Natural killer cell treated with Interleukin-12 subunit alpha and Interleukin-12 subunit beta and Interleukin-15 and Interleukin-18, amount 100 ng/mL, for 72 hours (primary cell): Measurements from ENCODE around the gene LRRC4B. TPM values are rescaled to one million over a fixed set of nuclear protein-coding genes. Genes with fewer than 3 reads are reported as not detected.
"Not testable (repeated sequence)": the region's sequence is repeated elsewhere in the genome, so short reads cannot be mapped to it uniquely, and the experiment has no call there.

Experiments used
- ATAC-seq, 2 donors: fragments of 150-1000 bp; cut with Tn5 transposase in 1 of 2; sonication (Bioruptor Pico), chemical (Tn5 transposase) in 1 of 2; 2 replicates each; pipeline ENCODE4 v1.10.0; 2021
- DNase-seq: peaks from one replicate; pipeline ENCODE4 v3.0.0; 2022; ENCODE audit warnings: low spot score
- H3K27ac Mint-ChIP-seq, 2 donors: 1 replicate in 1 of 2; 2 replicates in 1 of 2; pipeline ENCODE4 v1.8.0; 2022; ENCODE audit warnings: mixed read lengths in 2 of 2, mild to moderate bottlenecking in 1 of 2, moderate library complexity in 1 of 2
- H3K27me3 Mint-ChIP-seq, 2 donors: 1 replicate in 1 of 2; 2 replicates in 1 of 2; pipeline ENCODE4 v1.8.0; 2022; ENCODE audit warnings: mixed read lengths in 2 of 2
- H3K36me3 Mint-ChIP-seq: one replicate; pipeline ENCODE4 v1.8.0; 2022; ENCODE audit warnings: mixed read lengths
- H3K4me1 Mint-ChIP-seq, 2 donors: 1 replicate in 1 of 2; 2 replicates in 1 of 2; pipeline ENCODE4 v1.8.0; 2022; ENCODE audit warnings: low read depth in 2 of 2, mixed read lengths in 2 of 2, mild to moderate bottlenecking in 1 of 2
- H3K4me3 Mint-ChIP-seq: one replicate; pipeline ENCODE4 v1.8.0; 2022; ENCODE audit warnings: mixed read lengths
- H3K9me3 Mint-ChIP-seq: 2 replicates; pipeline ENCODE4 v1.8.0; 2022; ENCODE audit warnings: mixed read lengths
- total RNA-seq, 2 donors: library from RNA; stranded (reverse); gene quantifications; one replicate each; pipeline ENCODE4 v1.2.3, GENCODE V29; 2022

The LRRC4B gene
- not detected for total RNA-seq

- H3K27me3 Mint-ChIP-seq: peaks cover 46 to 47% of the 10 kb centered on the region in 2 donors
- no peak within 1 kb of the TSS for H3K4me3 Mint-ChIP-seq
- H3K9me3 Mint-ChIP-seq: no peaks in the 10 kb centered on the region
- peaks cover 5 to 10% of the 10 kb centered on the region in 2 donors for H3K4me1 Mint-ChIP-seq
- DNase-seq (no peak), ATAC-seq (no peak)
- no peak within 1 kb of the TSS for H3K27ac Mint-ChIP-seq
- H3K36me3 Mint-ChIP-seq: no peaks in the 10 kb centered on the region
These were observed at the start of gene LRRC4B for GRCh38 chr19:50567882-50568727. TSS of gene LRRC4B (minus strand) at chr19:50568435. CDS start at chr19:50548838, 19,597 bp downstream.

GRCh38 chr19:50612504-50613404, 44.5 kb upstream of the LRRC4B start:
- not testable (repeated sequence) for H3K36me3 Mint-ChIP-seq, H3K4me1 Mint-ChIP-seq, H3K27me3 Mint-ChIP-seq, DNase-seq, H3K27ac Mint-ChIP-seq, ATAC-seq, H3K9me3 Mint-ChIP-seq, H3K4me3 Mint-ChIP-seq

- Mint-ChIP-seq H3K9me3 (peaks cover 3% of the 10 kb centered on the region), H3K4me1 (peaks cover 5 to 13% of the 10 kb centered on the region in 2 donors), H3K27me3 (peaks cover 17 to 24% of the 10 kb centered on the region in 2 donors), H3K36me3 (peaks cover 7% of the 10 kb centered on the region), H3K4me3 (peak overlapping the region; percentile 41), H3K27ac (no peak overlapping the region)
- ATAC-seq (peak; percentile 88 to 90), DNase-seq (peak; percentile 80)
These were observed 39.9 kb upstream of the LRRC4B start for GRCh38 chr19:50607874-50608785.

GRCh38 chr19:50607388-50607787, 39.2 kb upstream of the LRRC4B start:
- ATAC-seq (no peak), DNase-seq (no peak)
- H3K9me3 Mint-ChIP-seq: peaks cover 3% of the 10 kb centered on the region
- no peak overlapping the region for H3K27ac Mint-ChIP-seq
- H3K27me3 Mint-ChIP-seq: peaks cover 24 to 29% of the 10 kb centered on the region in 2 donors
- peaks cover 5 to 13% of the 10 kb centered on the region in 2 donors for H3K4me1 Mint-ChIP-seq
- peaks cover 7% of the 10 kb centered on the region for H3K36me3 Mint-ChIP-seq
- H3K4me3 Mint-ChIP-seq: peak overlapping the region; percentile 41

- not testable (repeated sequence) for H3K27ac Mint-ChIP-seq, H3K4me3 Mint-ChIP-seq, H3K36me3 Mint-ChIP-seq, ATAC-seq, H3K9me3 Mint-ChIP-seq, DNase-seq
- peaks cover 5 to 13% of the 10 kb centered on the region in 2 donors for H3K4me1 Mint-ChIP-seq
- H3K27me3 Mint-ChIP-seq: peaks cover 34 to 36% of the 10 kb centered on the region in 2 donors
These were observed 38.0 kb upstream of the LRRC4B start for GRCh38 chr19:50606059-50606836.

GRCh38 chr19:50604264-50605073, 36.2 kb upstream of the LRRC4B start:
- Mint-ChIP-seq H3K27me3 (peaks cover 38 to 50% of the 10 kb centered on the region in 2 donors), H3K4me1 (peaks cover 5 to 13% of the 10 kb centered on the region in 2 donors)
- not testable (repeated sequence) for H3K4me3 Mint-ChIP-seq, H3K27ac Mint-ChIP-seq, H3K36me3 Mint-ChIP-seq, DNase-seq, ATAC-seq, H3K9me3 Mint-ChIP-seq

DNA sequence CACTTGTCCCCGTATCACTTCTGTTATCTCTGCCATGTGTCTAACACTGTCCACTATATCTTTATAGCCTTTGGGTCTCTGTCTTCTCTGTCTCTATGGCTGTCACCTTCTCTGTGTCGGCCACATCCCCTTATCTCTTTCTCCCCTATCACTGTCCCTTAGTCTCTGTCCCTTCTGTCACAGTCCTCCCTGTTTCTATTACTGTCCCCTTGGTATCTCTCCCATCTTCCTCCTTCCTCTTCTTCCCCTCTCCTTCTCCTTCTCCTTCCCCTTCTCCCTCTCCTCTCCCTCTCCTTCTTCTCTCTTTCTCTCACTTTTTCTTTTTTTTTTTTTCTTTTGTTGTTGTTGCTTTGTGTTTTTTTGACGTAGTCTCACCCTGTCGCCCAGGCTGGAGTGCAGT, 34.7 kb upstream of the LRRC4B start:
- peaks cover 36 to 52% of the 10 kb centered on the region in 2 donors for H3K27me3 Mint-ChIP-seq
- H3K27ac Mint-ChIP-seq: no peak overlapping the region
- H3K9me3 Mint-ChIP-seq: peaks cover 3% of the 10 kb centered on the region
- peaks cover 0 to 7% of the 10 kb centered on the region in 2 donors for H3K4me1 Mint-ChIP-seq
- H3K4me3 Mint-ChIP-seq: no peak overlapping the region
- DNase-seq (no peak), ATAC-seq (no peak)
- H3K36me3 Mint-ChIP-seq: peaks cover 7% of the 10 kb centered on the region

GRCh38 chr19:50602496-50602895, 34.3 kb upstream of the LRRC4B start:
- Mint-ChIP-seq H3K36me3 (peaks cover 5% of the 10 kb centered on the region), H3K4me3 (no peak overlapping the region), H3K27me3 (peaks cover 33 to 48% of the 10 kb centered on the region in 2 donors), H3K9me3 (peaks cover 3% of the 10 kb centered on the region), H3K4me1 (peaks cover 0 to 5% of the 10 kb centered on the region in 2 donors), H3K27ac (no peak overlapping the region)
- no peak for DNase-seq
- ATAC-seq: no peak

GRCh38 chr19:50602089-50602422, 33.8 kb upstream of the LRRC4B start:
- H3K4me1 Mint-ChIP-seq: peaks cover 0 to under 1% of the 10 kb centered on the region in 2 donors
- DNase-seq (no peak), ATAC-seq (no peak)
- H3K4me3 Mint-ChIP-seq: no peak overlapping the region
- no peaks in the 10 kb centered on the region for H3K9me3 Mint-ChIP-seq
- peaks cover 1% of the 10 kb centered on the region for H3K36me3 Mint-ChIP-seq
- H3K27me3 Mint-ChIP-seq: peaks cover 29 to 44% of the 10 kb centered on the region in 2 donors
- no peak overlapping the region for H3K27ac Mint-ChIP-seq

- Mint-ChIP-seq H3K4me3 (no peak overlapping the region), H3K27ac (no peak overlapping the region), H3K36me3 (no peaks in the 10 kb centered on the region), H3K4me1 (no peaks in the 10 kb centered on the region), H3K27me3 (peaks cover 28 to 41% of the 10 kb centered on the region in 2 donors), H3K9me3 (no peaks in the 10 kb centered on the region)
- no peak for ATAC-seq
- no peak for DNase-seq
These were observed 33.3 kb upstream of the LRRC4B start for GRCh38 chr19:50601407-50602088.

- Mint-ChIP-seq H3K4me1 (no peaks in the 10 kb centered on the region), H3K27me3 (peaks cover 24 to 48% of the 10 kb centered on the region in 2 donors), H3K9me3 (no peaks in the 10 kb centered on the region), H3K4me3 (no peak overlapping the region), H3K36me3 (no peaks in the 10 kb centered on the region), H3K27ac (no peak overlapping the region)
- ATAC-seq: no peak
- DNase-seq: no peak
These were observed 31.2 kb upstream of the LRRC4B start for GRCh38 chr19:50599427-50599826.
